Transverse colon (tissue), 4 donors: ENCODE results near the gene PM20D2. TPM values are rescaled to one million over a fixed set of nuclear protein-coding genes. Genes with fewer than 3 reads are reported as not detected.

Experiments
- DNase-seq: peaks from one replicate; pipeline ENCODE4 v3.0.0-alpha.2; 2019
- H3K27ac ChIP-seq, 4 donors: fragments of 200-600 bp; sonication (generic); 2 replicates each; pipeline ENCODE4 v1.5.1; 2016 to 2018; ENCODE audit warnings: inconsistent platforms in 4 of 4
- H3K27me3 ChIP-seq: fragments of 200-600 bp; sonication (generic); 2 replicates; pipeline ENCODE4 v1.5.1; 2017; ENCODE audit warnings: inconsistent platforms
- H3K36me3 ChIP-seq, 4 donors: fragments of 200-600 bp; sonication (generic); 2 replicates each; pipeline ENCODE4 v1.5.1; 2017 to 2019; ENCODE audit warnings: inconsistent platforms in 4 of 4
- H3K4me1 ChIP-seq, 4 donors: fragments of 200-600 bp; sonication (generic); 2 replicates each; pipeline ENCODE4 v1.5.1; 2017 to 2020; ENCODE audit warnings: inconsistent platforms in 4 of 4
- H3K4me3 ChIP-seq, 4 donors: fragments of 200-600 bp; sonication (generic); 1 replicate in 1 of 4; 2 replicates in 3 of 4; pipeline versions ENCODE4 v1.5.1 to v1.6.1; 2017 to 2019; ENCODE audit warnings: inconsistent platforms in 4 of 4
- H3K9me3 ChIP-seq, 2 donors: fragments of 200-600 bp; sonication (generic); 2 replicates each; pipeline ENCODE4 v1.5.1; 2017 to 2019; ENCODE audit warnings: inconsistent platforms in 2 of 2
- EP300 ChIP-seq: sonication (generic); formaldehyde crosslinking; IDR thresholded peaks from one replicate; pipeline ENCODE4 v1.6.1; 2017; ENCODE audit warnings: antibody characterized with exemption, low read depth
- POLR2A ChIP-seq: fragments of 450-650 bp; IDR thresholded peaks from one replicate; pipeline ENCODE4 v1.6.1; 2016; ENCODE audit warnings: antibody characterized with exemption, mild to moderate bottlenecking, moderate library complexity
- POLR2AphosphoS5 ChIP-seq, 3 donors: sonication (generic); formaldehyde crosslinking; IDR thresholded peaks; one replicate each; pipeline ENCODE4 v1.6.1; 2016; ENCODE audit warnings: antibody characterized with exemption in 3 of 3
- WGBS, 2 donors: methylation state at CpG; one replicate each; pipeline ENCODE4 v1.1.5; 2018; ENCODE audit warnings: low coverage in 1 of 2; 5-methylcytosine and 5-hydroxymethylcytosine counted together
- in situ Hi-C, 4 donors: fragments of 200-750 bp; cut with MboI; loops; one replicate each; pipeline versions ENCODE4 v1.15.0 to v1.15.1; 2017; ENCODE audit warnings: low sequenced_read_pairs in 3 of 4, low pct_ligation_motif_present in 1 of 4, low pct_unique_long_range_greater_than_20kb in 1 of 4
- intact Hi-C: fragments of 100-400 bp; cut with DNase I; formaldehyde crosslinking; loops from one replicate; pipeline ENCODE4 v1.15.1; 2023; ENCODE audit warnings: low total_unique reads
- total RNA-seq, 4 donors: library from RNA; depleted of rRNA; stranded (reverse); fragments of >200 nt; gene quantifications; one replicate each; pipeline ENCODE4 v1.1.0, GENCODE V29; 2016
- TF ChIP-seq, protein P1 (sequence below), 5 experiments: fragments of 200-600 bp in 3 of 5; fragments of 450-650 bp in 2 of 5; sonication (generic) in 3 of 5; IDR thresholded peaks; 1 replicate in 2 of 5; 2 replicates in 3 of 5; pipeline ENCODE4 v1.5.1; 2016 to 2017; ENCODE audit warnings: antibody characterized with exemption in 5 of 5, inconsistent platforms in 3 of 5, mild to moderate bottlenecking in 2 of 5, moderate library complexity in 1 of 5

The PM20D2 gene
- total RNA-seq, 4 donors from 2014 or later = 3.7 to 16.4 (median 12.4) TPM

DNA sequence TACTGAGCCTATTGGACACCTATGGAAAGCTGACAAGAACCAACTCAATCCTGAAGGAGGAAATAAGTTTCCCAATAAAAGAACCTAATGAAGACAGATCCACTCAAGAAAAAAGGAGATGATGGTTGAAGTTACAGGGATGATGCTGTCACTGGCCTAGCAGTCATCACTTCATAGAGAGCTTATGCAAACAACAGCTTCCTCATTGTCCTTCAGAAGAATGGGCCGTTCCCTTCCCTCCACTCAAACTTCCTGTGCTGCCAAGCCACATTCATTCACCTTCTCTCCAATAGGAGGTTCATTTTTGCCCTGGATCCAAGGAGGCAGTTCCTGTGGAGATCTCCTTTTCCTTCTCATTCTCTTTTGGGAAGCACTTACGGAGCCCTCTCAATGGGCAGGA is 13.8 kb upstream of the PM20D2 start:
- Histone ChIP-seq H3K36me3 (no peaks in the 10 kb centered on the region), H3K9me3 (peaks cover 0 to 2% of the 10 kb centered on the region in 2 donors), H3K27me3 (no peaks in the 10 kb centered on the region), H3K27ac (no peak overlapping the region), H3K4me1 (no peaks in the 10 kb centered on the region), H3K4me3 (no peak overlapping the region)
- no peak for TF ChIP-seq POLR2A
- no peak for DNase-seq
- intact Hi-C loops (no loop called here), in situ Hi-C loops (no loop called here)
- WGBS, 2 donors = 75 to 86% methylated on average over 2 of the region's 2 CpGs

DNA sequence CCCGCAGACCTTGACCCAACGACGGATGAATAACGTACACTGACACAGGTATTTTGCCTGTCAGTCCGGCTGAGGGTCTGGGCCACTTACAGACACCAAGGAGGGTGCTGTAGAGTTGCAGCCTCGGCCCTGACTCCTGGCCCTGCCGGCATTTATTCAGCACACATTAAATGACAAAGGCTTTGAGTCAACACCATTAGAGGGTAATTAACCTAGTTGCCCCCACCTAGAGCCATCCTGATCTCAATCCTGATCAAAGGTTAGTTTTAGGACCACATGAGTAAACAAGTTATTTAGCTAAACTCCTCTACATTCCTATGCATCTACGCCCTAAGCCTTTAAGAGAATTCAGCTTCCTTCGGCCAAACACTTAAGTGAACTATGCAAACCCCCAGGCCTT is 11.9 kb upstream of the PM20D2 start:
- TF ChIP-seq POLR2AphosphoS5 (IDR thresholded peaks at IDR 0.05) (no peak), EP300 (no peak), POLR2A (no peak)
- TF ChIP-seq, protein P1, sequence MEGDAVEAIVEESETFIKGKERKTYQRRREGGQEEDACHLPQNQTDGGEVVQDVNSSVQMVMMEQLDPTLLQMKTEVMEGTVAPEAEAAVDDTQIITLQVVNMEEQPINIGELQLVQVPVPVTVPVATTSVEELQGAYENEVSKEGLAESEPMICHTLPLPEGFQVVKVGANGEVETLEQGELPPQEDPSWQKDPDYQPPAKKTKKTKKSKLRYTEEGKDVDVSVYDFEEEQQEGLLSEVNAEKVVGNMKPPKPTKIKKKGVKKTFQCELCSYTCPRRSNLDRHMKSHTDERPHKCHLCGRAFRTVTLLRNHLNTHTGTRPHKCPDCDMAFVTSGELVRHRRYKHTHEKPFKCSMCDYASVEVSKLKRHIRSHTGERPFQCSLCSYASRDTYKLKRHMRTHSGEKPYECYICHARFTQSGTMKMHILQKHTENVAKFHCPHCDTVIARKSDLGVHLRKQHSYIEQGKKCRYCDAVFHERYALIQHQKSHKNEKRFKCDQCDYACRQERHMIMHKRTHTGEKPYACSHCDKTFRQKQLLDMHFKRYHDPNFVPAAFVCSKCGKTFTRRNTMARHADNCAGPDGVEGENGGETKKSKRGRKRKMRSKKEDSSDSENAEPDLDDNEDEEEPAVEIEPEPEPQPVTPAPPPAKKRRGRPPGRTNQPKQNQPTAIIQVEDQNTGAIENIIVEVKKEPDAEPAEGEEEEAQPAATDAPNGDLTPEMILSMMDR (IDR thresholded peaks at IDR 0.05) = no peak
- in situ Hi-C loops = no loop called here
- Histone ChIP-seq H3K27ac (no peak overlapping the region), H3K4me1 (no peaks in the 10 kb centered on the region), H3K27me3 (no peaks in the 10 kb centered on the region), H3K36me3 (no peaks in the 10 kb centered on the region), H3K9me3 (no peaks in the 10 kb centered on the region), H3K4me3 (no peak overlapping the region)
- intact Hi-C loops = no loop called here
- DNase-seq = no peak
- 89 to 95% methylated on average over 4 to 9 of the region's 9 CpGs for WGBS, 2 donors

DNA sequence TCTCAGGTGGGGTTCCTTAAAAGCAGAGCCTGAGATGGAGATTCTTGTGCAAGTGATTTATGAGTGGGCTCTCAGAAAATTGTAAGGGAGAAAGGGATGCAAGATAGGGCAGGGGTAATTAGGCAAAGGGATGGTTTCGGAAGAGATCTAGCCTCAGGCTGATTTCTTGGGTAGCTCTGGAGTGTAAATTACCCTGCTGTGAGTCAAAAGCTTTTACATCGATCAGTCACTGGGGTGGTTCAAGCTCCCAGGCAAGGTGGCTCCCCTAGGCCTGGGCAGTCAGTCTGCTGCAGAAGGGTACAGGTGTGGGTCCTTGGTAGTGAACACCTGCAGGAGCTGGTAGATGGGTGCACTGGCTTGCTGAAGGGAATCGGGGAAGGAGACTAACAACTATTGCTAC is 11.1 kb upstream of the PM20D2 start:
- H3K9me3 ChIP-seq = no peaks in the 10 kb centered on the region
- H3K36me3 ChIP-seq = no peaks in the 10 kb centered on the region
- H3K4me3 ChIP-seq = no peak overlapping the region
- H3K4me1 ChIP-seq = peaks cover 0 to 7% (median 6%) of the 10 kb centered on the region in 4 donors
- in situ Hi-C loops (no loop called here), intact Hi-C loops (no loop called here)
- no peak for DNase-seq
- H3K27ac ChIP-seq = no peak overlapping the region
- H3K27me3 ChIP-seq = no peaks in the 10 kb centered on the region
- 91 to 93% methylated on average over 3 of the region's 3 CpGs for WGBS, 2 donors
- no peak for TF ChIP-seq POLR2A
- TF ChIP-seq EP300 = no peak
- TF ChIP-seq POLR2AphosphoS5 (IDR thresholded peaks at IDR 0.05) = no peak
- TF ChIP-seq, protein P1 (IDR thresholded peaks at IDR 0.05) = no peak

DNA sequence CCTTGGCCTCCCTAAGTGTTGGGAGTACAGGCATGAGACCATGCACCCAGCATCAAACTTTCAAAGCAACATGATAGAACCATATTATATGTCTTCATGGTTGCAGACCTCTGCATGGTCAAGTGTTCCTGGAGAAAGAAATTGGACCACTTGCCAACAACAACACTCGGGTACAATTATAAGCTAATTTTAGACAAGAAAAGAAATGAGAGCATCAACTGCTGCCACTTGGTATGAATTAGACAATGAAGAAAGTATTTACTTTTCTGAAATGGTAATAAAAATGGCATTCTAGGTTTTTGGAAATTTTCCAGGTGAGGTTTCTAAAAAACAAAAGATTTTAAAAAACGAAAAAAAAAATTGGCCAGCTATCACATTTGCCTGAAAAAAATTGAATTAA is 7.7 kb upstream of the PM20D2 start:
- H3K27ac ChIP-seq = no peak overlapping the region
- 70 to 82% methylated on average over 2 of the region's 2 CpGs for WGBS, 2 donors

More for the DNA sequence above, 7.7 kb upstream of the PM20D2 start:
- Histone ChIP-seq H3K4me3 (no peak overlapping the region), H3K36me3 (no peaks in the 10 kb centered on the region), H3K27me3 (no peaks in the 10 kb centered on the region), H3K9me3 (no peaks in the 10 kb centered on the region), H3K4me1 (peaks cover 0 to 20% (median 10%) of the 10 kb centered on the region in 4 donors)
- intact Hi-C loops = no loop called here
- in situ Hi-C loops = no loop called here
- TF ChIP-seq POLR2A (no peak), EP300 (no peak), POLR2AphosphoS5 (IDR thresholded peaks at IDR 0.05) (no peak)
- TF ChIP-seq, protein P1 (IDR thresholded peaks at IDR 0.05) = no peak
- DNase-seq = no peak
